B cell (primary cell): ENCODE measurements around the gene PRKAG2. TPM values are rescaled to one million over a fixed set of nuclear protein-coding genes. Genes with fewer than 3 reads are reported as not detected.

Source experiments
- ATAC-seq: fragments of 200-7000 bp; cut with Tn5 transposase; one replicate; pipeline ENCODE4 v1.10.0; 2021; ENCODE audit warnings: low read depth, mild to moderate bottlenecking, moderate number of reproducible peaks, moderate library complexity
- CTCF ChIA-PET: fragments of 350-600 bp; sonication (Branson Sonifier 250); formaldehyde crosslinking; loops from one replicate; lab custom pipeline; 2021; ENCODE audit warnings: antibody characterized with exemption, inconsistent platforms; lab: Charles Lee
- POLR2A ChIA-PET: fragments of 350-600 bp; sonication (Branson Sonifier 250); formaldehyde crosslinking; loops from one replicate; lab custom pipeline; 2021; ENCODE audit warnings: antibody characterized with exemption; lab: Charles Lee
- DNase-seq: peaks from one replicate; pipeline ENCODE4 v3.0.0; 2013
- H2AFZ ChIP-seq: 2 replicates; pipeline ENCODE4 v1.6.1; 2012; ENCODE audit warnings: mild to moderate bottlenecking, low read depth, low read length; ENCODE audit not compliant: insufficient read depth, poor library complexity, severe bottlenecking
- H3K27ac ChIP-seq, 2 donors: 1 replicate in 1 of 2; 2 replicates in 1 of 2; pipeline ENCODE4 v1.5.1; 2012 to 2013; ENCODE audit warnings: low read length in 2 of 2, mild to moderate bottlenecking in 2 of 2, moderate library complexity in 1 of 2
- H3K27me3 ChIP-seq, 4 experiments: fragments of 200-600 bp in 1 of 4; sonication (generic) in 1 of 4; replicated peaks in 1 of 4; 1 replicate in 2 of 4; 2 replicates in 2 of 4; pipeline versions ENCODE4 v1.6.1 to v1.7.0; 2013 to 2016; ENCODE audit warnings: low read length in 3 of 4, mild to moderate bottlenecking in 2 of 4, mixed read lengths in 1 of 4, moderate library complexity in 1 of 4; ENCODE audit not compliant: insufficient read depth in 4 of 4, control insufficient read depth in 3 of 4; ENCODE audit errors: control extremely low read depth in 1 of 4
- H3K36me3 ChIP-seq, 2 experiments: replicated peaks in 1 of 2; 1 replicate in 1 of 2; 2 replicates in 1 of 2; pipeline versions ENCODE4 v1.6.1 to v1.7.1; 2013; ENCODE audit warnings: low read length in 1 of 2; ENCODE audit not compliant: insufficient read depth in 2 of 2, control insufficient read depth in 1 of 2; ENCODE audit errors: control extremely low read depth in 1 of 2, extremely low read depth in 1 of 2
- H3K4me1 ChIP-seq, 2 donors: fragments of 200-600 bp in 1 of 2; sonication (generic) in 1 of 2; 1 replicate in 1 of 2; 2 replicates in 1 of 2; pipeline versions ENCODE4 v1.5.1 to v1.6.1; 2013 to 2017; ENCODE audit warnings: low read length in 2 of 2; ENCODE audit not compliant: control insufficient read depth in 2 of 2, insufficient read depth in 2 of 2
- H3K4me2 ChIP-seq: replicated peaks from 2 replicates; pipeline ENCODE3; 2012; ENCODE audit warnings: mild to moderate bottlenecking, low read depth, low read length; ENCODE audit not compliant: poor library complexity, severe bottlenecking
- H3K4me3 ChIP-seq, 5 experiments: fragments of 200-600 bp in 1 of 5; sonication (generic) in 1 of 5; 1 replicate in 3 of 5; 2 replicates in 2 of 5; pipeline versions ENCODE4 v1.5.1 to v1.7.0; 2011 to 2016; ENCODE audit warnings: low read length in 4 of 5, mild to moderate bottlenecking in 4 of 5, low read depth in 2 of 5, control low read depth in 1 of 5, moderate library complexity in 1 of 5; ENCODE audit not compliant: insufficient read depth in 1 of 5; ENCODE audit errors: control extremely low read depth in 1 of 5, extremely low read depth in 1 of 5
- H3K79me2 ChIP-seq: fragments of 200-600 bp; sonication (generic); one replicate; pipeline ENCODE4 v1.6.0; 2016; ENCODE audit warnings: low read length; ENCODE audit not compliant: control insufficient read depth, insufficient read depth
- H3K9ac ChIP-seq: fragments of 200-600 bp; sonication (generic); 2 replicates; pipeline ENCODE4 v1.6.1; 2017; ENCODE audit warnings: mild to moderate bottlenecking, low read length, moderate library complexity
- H3K9me3 ChIP-seq, 3 donors: one replicate each; pipeline versions ENCODE4 v1.6.1 to v1.7.1; 2013; ENCODE audit warnings: low read length in 2 of 3; ENCODE audit not compliant: control insufficient read depth in 2 of 3, insufficient read depth in 1 of 3; ENCODE audit errors: control extremely low read depth in 1 of 3
- H4K20me1 ChIP-seq: 2 replicates; pipeline ENCODE4 v1.6.0; 2012; ENCODE audit warnings: mild to moderate bottlenecking, low read length; ENCODE audit not compliant: insufficient read depth, control insufficient read depth, poor library complexity, severe bottlenecking
- H3K27ac Mint-ChIP-seq: one replicate; pipeline ENCODE4 v1.8.0; 2021; ENCODE audit warnings: mixed read lengths
- H3K27me3 Mint-ChIP-seq: one replicate; pipeline ENCODE4 v1.8.0; 2021; ENCODE audit warnings: mixed read lengths
- H3K4me1 Mint-ChIP-seq: one replicate; pipeline ENCODE4 v1.8.0; 2021; ENCODE audit warnings: mixed read lengths
- H3K4me3 Mint-ChIP-seq: one replicate; pipeline ENCODE4 v1.8.0; 2021; ENCODE audit warnings: mixed read lengths
- H3K9me3 Mint-ChIP-seq: one replicate; pipeline ENCODE4 v1.8.0; 2022; ENCODE audit warnings: mixed read lengths; ENCODE audit not compliant: insufficient read depth
- EZH2 ChIP-seq: IDR thresholded peaks from 2 replicates; pipeline ENCODE4 v1.6.1; 2012; ENCODE audit warnings: borderline replicate concordance, low read depth, mild to moderate bottlenecking, moderate library complexity, low read length; ENCODE audit not compliant: insufficient read depth, poor library complexity, severe bottlenecking
- WGBS: methylation state at CpG from one replicate; pipeline ENCODE4 v1.1.5; 2013; ENCODE audit warnings: missing lambda C conversion rate; ENCODE audit not compliant: insufficient coverage; 5-methylcytosine and 5-hydroxymethylcytosine counted together
- intact Hi-C: fragments of 100-400 bp; cut with micrococcal nuclease; formaldehyde crosslinking; loops from one replicate; pipeline ENCODE4 v1.10.0; 2022
- polyA plus RNA-seq: library from polyadenylated mRNA; depleted of rRNA; stranded (reverse); fragments of >200 nt; gene quantifications from 2 replicates; pipeline ENCODE4 v1.2.3, GENCODE V29; 2012
- total RNA-seq, 2 donors: library from RNA; stranded (reverse); fragments of 120-200 nt in 1 of 2; gene quantifications; 1 replicate in 1 of 2; 2 replicates in 1 of 2; pipeline versions ENCODE4 v1.2.3 to v1.2.4, GENCODE V29; 2013 to 2022
- TF ChIP-seq, protein P1 (sequence below): fragments of 200-600 bp; IDR thresholded peaks from one replicate; pipeline ENCODE4 v1.8.0; 2022; ENCODE audit warnings: antibody characterized with exemption, mild to moderate bottlenecking

Gene PRKAG2
- total and polyA plus RNA-seq, 2 donors (not counting 1 experiment from before 2014, with no cell fraction given), result 22.1 to 56.3 TPM

DNA sequence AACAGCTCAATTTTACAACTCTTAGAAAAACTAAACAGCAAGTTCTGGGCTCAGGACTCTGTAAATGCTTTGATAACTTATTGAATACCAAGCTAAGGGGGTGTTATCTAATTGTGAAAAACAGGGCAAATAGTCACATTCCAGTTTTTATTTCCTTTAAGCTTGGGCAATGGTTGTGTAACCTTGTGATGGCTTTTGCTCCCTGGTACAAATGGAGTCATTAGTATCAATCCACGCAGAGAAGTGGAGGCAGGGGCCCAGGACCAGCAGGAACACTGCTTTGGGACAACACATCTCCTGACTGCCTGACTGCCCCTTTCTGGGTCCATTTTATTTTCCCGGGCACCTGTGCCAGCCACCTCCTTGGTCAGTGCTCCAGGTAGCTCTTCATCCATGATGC lies 5.8 kb upstream of the PRKAG2 start:
- H3K79me2 ChIP-seq, result no peaks in the 10 kb centered on the region
- no peak overlapping the region for H3K4me2 ChIP-seq
- no peak overlapping the region for H2AFZ ChIP-seq
- DNase-seq (no peak), ATAC-seq (no peak)
- peaks cover 21% of the 10 kb centered on the region for H3K27me3 Mint-ChIP-seq
- no peaks in the 10 kb centered on the region for H4K20me1 ChIP-seq
- no peak for TF ChIP-seq EZH2
- TF ChIP-seq, protein P1, sequence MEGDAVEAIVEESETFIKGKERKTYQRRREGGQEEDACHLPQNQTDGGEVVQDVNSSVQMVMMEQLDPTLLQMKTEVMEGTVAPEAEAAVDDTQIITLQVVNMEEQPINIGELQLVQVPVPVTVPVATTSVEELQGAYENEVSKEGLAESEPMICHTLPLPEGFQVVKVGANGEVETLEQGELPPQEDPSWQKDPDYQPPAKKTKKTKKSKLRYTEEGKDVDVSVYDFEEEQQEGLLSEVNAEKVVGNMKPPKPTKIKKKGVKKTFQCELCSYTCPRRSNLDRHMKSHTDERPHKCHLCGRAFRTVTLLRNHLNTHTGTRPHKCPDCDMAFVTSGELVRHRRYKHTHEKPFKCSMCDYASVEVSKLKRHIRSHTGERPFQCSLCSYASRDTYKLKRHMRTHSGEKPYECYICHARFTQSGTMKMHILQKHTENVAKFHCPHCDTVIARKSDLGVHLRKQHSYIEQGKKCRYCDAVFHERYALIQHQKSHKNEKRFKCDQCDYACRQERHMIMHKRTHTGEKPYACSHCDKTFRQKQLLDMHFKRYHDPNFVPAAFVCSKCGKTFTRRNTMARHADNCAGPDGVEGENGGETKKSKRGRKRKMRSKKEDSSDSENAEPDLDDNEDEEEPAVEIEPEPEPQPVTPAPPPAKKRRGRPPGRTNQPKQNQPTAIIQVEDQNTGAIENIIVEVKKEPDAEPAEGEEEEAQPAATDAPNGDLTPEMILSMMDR, result no peak
- ChIA-PET POLR2A (no interaction called here), CTCF (interaction anchor here (1.3 kb wide), 1 partner anchor 100 kb away, joined by 3 read pairs; no protein-coding TSS in a partner anchor)
- no peak overlapping the region for H3K4me3 Mint-ChIP-seq
- H3K4me1 Mint-ChIP-seq, result no peaks in the 10 kb centered on the region
- H3K9me3 Mint-ChIP-seq, result no peaks in the 10 kb centered on the region
- H3K4me3 ChIP-seq, result no peak overlapping the region
- no peak overlapping the region for H3K27ac ChIP-seq
- WGBS, result 94% methylated on average over 2 of the region's 2 CpGs
- H3K27me3 ChIP-seq, result peaks cover 0 to 2% (median 0%) of the 10 kb centered on the region in 4 experiments
- H3K36me3 ChIP-seq, result no peaks in the 10 kb centered on the region
- no peaks in the 10 kb centered on the region for H3K9me3 ChIP-seq
- H3K27ac Mint-ChIP-seq, result no peak overlapping the region
- H3K9ac ChIP-seq, result no peak overlapping the region
- peaks cover 4 to 6% of the 10 kb centered on the region in 2 donors for H3K4me1 ChIP-seq
- intact Hi-C loops, result no loop called here

DNA sequence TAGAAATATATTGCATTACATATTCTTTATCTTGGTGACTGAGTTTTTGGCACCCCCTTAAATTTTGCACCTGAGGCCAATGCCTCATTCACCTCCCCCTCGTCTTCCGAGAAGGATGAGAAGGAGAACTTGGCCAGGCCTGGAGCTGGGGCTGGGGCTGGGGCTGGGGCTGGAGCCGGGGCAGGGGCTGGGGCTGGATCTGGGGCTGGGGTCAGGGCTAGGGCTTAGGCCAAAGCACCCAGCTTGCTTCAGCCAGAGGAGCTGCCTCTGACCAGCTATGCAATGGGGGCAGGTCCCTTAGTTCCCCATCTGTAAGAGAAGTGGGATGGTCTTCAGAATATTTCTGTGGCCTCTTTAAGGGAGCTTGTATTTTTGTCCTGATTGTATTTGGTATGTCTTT lies 3.8 kb upstream of the PRKAG2 start:
- Mint-ChIP-seq H3K27ac (no peak overlapping the region), H3K27me3 (peaks cover 5% of the 10 kb centered on the region), H3K9me3 (no peaks in the 10 kb centered on the region), H3K4me1 (peaks cover 2% of the 10 kb centered on the region), H3K4me3 (no peak overlapping the region)
- TF ChIP-seq, protein P1, result no peak
- no peak for TF ChIP-seq EZH2
- intact Hi-C loops, result no loop called here
- no CpG with 5 or more reads among the region's 3 CpGs for WGBS
- ATAC-seq (no peak), DNase-seq (no peak)
- ChIA-PET CTCF (interaction anchor here (0.6 to 0.7 kb wide), 2 partner anchors 249 to 1442 kb away, joined by 3 read pairs; no protein-coding TSS in a partner anchor), POLR2A (no interaction called here)
- Histone ChIP-seq H3K79me2 (peaks cover under 1% of the 10 kb centered on the region), H3K4me2 (no peak overlapping the region), H3K9me3 (no peaks in the 10 kb centered on the region), H3K4me3 (no peak overlapping the region), H3K36me3 (no peaks in the 10 kb centered on the region), H3K4me1 (peaks cover 4 to 8% of the 10 kb centered on the region in 2 donors), H3K27ac (no peak overlapping the region), H3K27me3 (no peaks in the 10 kb centered on the region), H3K9ac (no peak overlapping the region), H4K20me1 (no peaks in the 10 kb centered on the region), H2AFZ (no peak overlapping the region)
